SK-N-SH (cell line): ENCODE results near the gene SNX5.

Source experiments
- CHD2 ChIP-seq: fragments of 150-350 bp; IDR thresholded peaks from 2 replicates; pipeline ENCODE4 v1.6.1; 2018; ENCODE audit warnings: low read length; ENCODE audit not compliant: partially characterized antibody
- CTCF ChIP-seq: fragments of 200-600 bp; sonication (generic); IDR thresholded peaks from 2 replicates; pipeline ENCODE4 v1.6.1; 2017; ENCODE audit warnings: antibody characterized with exemption, mild to moderate bottlenecking, moderate library complexity
- FOXJ3 ChIP-seq: sonication (generic); formaldehyde crosslinking; IDR thresholded peaks from 2 replicates; pipeline ENCODE4 v1.5.1; 2020; ENCODE audit warnings: mild to moderate bottlenecking, missing genetic modification reagents
- POLR2AphosphoS5 ChIP-seq: IDR thresholded peaks from 2 replicates; pipeline ENCODE4 v1.6.1; 2012; ENCODE audit warnings: low read depth, low read length
- REST ChIP-seq: IDR thresholded peaks from 2 replicates; pipeline ENCODE4 v1.6.1; 2012; ENCODE audit warnings: mild to moderate bottlenecking, low read depth, low read length, moderate library complexity
- SMC3 ChIP-seq: IDR thresholded peaks from 2 replicates; pipeline ENCODE4 v1.6.1; 2012; ENCODE audit warnings: low read depth, low read length, improper control_type of control experiment

- TF ChIP-seq CHD2 (no peak), CTCF (no peak), FOXJ3 (CRISPR knock-in tag) (no peak), POLR2AphosphoS5 (no peak), REST (no peak), SMC3 (no peak)
These were observed 45.8 kb upstream of the SNX5 start for GRCh38 chr20:18014411-18014810.
